GM19240 (cell line): ENCODE measurements around the gene BMPR2.
"Not testable (repeated sequence)": the region's sequence is repeated elsewhere in the genome, so short reads cannot be mapped to it uniquely, and the experiment has no call there.

ENCODE experiments used
- DNase-seq: peaks from one replicate; pipeline ENCODE4 v3.0.0; 2011; ENCODE audit warnings: low spot score; ENCODE audit not compliant: insufficient read length

BMPR2 gene

DNA sequence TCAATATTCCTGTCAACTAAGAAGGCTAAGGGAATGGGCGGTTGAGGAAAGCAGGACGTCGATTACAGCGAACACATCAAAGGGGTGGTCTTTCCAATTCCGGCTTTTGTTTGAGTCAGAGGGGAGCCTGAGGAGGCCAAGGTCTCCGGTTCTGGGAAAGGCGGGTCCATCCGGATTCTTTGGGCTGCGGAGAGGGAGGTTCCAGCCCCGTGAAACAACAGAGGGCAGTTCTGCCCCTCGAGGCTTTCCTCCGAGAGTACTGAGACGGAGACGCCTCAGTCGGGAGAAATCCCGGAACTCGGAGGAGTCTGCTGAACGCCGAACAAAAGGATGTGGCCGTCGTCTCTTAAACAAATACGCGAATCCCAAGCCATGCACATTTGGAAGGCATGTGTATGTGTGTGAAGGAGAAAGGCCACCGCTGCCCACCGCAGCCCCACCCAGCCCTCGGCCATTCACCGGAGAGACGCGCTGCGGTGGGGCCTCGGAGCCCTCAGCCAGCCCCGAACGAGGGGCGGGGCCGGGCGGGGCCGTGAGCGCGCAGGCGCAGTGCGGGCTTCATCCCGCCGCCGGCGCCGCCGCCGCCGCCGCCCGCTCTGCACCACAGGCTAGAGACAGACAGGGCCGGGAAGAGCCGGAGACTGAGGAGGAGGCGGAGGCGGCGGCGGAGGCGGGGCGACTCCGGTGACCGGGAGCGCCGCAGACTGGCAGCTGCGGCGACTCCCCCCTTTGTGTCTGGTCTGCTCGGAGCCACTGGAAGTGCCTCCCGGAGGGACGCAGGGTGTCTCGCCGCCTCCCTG lies at the start of gene BMPR2:
TSS of gene BMPR2 (plus strand) at position 719 of the 800 bp plus-strand sequence. CDS start 1,148 bp downstream, outside the sequence.
- DNase-seq, result peak; percentile 38

DNA sequence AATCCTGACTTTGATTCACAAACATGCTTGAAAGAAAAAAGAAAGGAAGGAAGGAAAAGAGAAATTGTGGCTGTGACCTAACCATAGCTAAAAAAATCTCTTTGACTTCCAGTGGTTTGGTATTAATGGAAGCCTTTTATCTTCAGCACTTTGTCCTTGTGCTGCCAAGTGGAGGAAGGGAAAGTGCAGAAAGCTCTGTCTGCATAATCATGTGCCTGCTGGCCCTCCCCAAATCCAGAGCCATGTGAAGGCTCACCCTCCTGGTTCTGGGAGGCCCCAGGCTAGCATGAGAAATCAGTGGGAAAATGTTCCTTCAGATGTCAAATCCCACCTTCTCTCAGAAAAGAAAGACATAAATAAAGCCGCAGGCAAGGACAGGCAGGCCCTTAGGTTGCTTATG lies 48.3 kb upstream of the BMPR2 start:
- DNase-seq, result no peak

DNA sequence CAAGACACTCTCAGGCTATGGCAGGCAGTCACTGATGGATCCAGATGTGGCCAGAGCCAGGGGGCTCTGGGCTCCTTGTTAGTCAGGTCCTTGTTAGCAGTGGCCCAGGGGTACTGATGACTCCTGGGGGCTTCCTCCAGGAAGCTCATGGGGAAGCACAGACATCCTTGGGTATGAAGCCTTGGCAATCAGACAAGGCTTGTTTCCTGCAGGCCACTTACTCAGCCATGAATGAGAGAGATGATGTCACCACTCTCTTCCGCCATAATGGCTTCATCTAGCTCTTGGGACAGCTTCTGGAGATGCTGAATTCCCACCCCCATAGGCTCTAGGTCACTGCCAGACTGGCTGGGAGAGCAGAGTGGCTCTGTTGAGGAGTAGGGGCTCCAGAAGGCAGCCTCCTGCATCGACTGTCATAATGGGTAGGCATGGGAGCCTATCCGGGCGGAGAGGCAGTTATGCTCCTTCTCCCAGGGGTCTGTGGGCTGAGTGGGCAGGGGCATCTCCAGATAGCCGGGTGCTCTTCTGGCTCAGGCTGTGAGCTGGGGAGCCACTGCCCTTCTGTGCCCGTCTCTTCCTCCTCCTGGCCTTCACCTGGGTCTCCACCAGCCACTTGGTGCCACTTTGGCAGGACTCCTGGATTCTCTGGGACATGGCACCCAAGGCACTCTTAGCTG lies 40.2 kb upstream of the BMPR2 start:
- no peak for DNase-seq

- DNase-seq, result no peak
Observed at GRCh38 chr2:202337151-202337550, 39.0 kb upstream of the BMPR2 start.

DNA sequence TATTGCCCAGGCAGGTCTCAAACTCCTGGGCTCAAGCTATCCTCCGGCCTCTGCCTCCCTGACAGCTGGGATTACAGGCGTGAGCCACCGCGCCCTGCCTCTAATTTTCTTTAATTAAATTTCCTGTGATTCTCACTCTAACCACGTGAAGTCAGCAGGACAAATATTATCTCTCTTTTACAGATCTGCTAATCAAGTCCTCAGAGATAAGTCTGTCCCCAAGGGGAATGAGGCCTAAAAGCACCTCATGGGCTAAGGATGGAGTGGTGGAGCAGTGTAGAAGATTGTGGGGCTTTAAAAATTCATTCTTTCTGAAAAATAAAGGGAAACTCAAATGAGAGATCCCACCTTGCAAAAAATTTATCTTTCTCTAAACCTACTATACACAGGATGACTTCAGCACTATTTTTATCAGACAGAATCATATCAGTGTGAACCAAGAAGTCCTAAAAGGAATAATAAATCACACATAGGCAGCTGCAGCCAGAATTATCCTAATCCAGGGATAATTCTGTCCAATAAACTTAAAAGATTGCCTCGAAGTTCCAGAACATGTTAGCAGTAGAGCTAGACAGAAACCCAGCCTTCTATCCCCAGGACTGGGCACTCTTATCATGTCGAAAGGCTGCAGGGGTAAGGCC lies 38.3 kb upstream of the BMPR2 start:
- no peak for DNase-seq

DNA sequence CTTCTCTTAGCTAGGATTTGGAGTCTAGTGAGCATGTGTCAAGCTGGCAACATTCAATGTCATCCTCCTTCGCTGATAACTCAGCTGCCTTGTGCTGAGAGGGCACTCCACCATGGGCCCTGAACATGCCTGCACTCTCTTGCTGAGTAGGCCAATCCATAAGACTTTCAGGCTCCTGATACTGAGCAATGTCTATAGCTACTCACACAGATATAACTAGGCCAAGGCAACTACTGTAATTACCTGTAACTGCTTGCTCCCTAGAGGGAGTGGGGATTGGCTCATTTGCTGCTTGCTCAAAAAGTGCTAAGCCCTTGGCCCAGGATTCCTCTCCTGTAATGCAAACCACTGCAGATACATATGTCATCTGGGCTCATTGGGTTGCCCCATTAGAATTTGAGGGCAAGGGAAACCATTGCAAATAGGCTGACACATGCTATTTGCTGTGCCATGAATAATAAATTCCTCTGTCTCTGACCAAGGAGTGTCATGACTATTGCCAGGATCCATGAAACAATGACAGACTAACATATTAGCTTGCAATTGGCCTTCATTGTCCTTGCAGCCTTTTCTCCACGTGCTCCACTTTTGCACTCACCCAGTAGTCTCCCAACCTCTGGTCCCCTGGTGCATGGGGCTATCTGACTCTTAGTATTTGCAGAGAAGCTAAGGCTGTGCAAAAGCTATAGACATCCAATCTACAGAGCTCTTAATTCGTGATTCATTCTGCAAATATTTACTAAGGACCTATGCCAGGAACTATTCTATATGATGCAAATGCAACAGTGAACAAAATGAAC lies 36.9 kb upstream of the BMPR2 start:
- DNase-seq, result no peak

DNA sequence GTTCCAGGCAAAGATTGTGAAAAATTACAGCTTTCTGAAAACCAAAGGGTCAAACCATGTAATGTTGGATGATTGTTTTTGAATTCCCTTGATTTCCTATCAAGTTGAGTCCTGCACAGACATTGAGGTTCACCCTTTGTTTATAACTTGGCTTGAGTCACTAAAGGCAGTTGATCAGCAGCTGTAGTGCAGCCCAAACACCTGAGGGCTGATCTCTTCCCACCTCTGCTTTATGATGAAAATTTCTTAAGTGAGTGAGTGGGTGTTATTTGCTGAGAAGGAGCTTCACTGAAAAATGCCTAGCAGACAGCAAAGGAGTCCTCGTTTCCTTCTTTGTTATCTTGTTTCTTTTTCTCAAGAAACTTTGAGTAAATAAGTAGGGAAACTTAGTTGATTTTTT lies 31.9 kb upstream of the BMPR2 start:
- no peak for DNase-seq

GRCh38 chr2:202346180-202346579 lies 29.9 kb upstream of the BMPR2 start:
- no peak for DNase-seq

DNA sequence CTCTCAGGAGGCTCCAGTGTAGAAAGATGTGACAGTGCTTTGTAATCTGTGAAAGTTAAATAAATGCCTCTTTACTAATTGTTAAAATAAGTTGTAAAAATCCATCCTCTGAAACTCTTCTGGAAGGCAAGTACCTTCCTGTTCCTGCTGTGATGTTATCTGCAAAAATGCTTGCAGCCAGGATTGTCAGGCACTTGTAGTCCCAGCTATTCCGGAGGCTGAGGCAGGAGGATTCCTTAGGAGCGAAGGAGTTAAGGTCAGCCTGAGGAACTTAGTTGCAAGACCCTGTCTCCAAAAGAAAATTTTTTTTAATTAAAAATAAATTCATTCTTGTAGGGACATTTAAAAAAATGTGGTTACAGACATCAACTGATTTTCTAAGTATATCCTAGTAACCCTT lies 22.7 kb upstream of the BMPR2 start:
- DNase-seq, result no peak

DNA sequence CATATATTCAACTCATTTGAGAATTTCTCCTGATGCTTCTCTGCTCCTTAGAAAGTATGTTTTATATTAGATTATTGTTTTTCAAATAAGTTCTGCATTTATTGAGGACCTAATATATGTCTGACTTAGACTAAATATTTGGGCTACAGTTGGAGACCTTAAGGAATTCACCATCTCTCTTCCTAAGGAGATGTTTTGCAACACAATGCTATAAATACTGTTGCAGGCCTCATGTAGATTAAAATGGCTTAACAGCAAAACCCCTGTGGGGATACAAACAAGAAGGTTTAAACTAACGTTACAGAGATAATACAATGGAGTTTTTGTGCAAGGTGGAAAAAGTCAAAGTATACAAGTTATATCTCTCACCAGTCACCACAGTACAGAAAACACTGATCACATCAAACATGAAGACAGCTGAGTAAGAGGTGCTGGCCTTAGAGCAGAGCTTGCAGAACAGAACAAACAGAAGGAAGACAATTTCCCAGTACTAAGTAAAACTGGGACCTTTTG lies 20.1 kb upstream of the BMPR2 start:
- DNase-seq, result no peak

DNA sequence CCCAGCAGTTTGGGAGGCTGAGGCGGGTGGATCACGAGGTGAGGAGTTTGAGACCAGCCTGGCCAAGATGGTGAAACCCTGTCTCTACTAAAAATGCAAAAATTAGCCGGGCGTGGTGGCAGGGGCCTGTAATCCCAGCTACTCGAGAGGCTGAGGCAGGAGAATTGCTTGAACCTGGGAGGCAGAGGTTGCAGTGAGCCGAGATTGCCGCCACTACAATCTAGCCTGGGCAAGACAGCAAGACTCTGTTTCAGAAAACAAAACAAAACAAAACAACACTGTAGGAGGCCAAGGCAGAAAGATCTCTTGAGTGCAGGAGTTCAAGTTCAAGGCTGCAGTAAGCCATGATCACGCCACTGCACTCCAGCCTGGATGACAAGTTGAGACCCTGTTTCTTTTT lies 17.2 kb upstream of the BMPR2 start:
- DNase-seq, result not testable (repeated sequence)

GRCh38 chr2:202360646-202361045 lies 15.5 kb upstream of the BMPR2 start:
- no peak for DNase-seq

DNA sequence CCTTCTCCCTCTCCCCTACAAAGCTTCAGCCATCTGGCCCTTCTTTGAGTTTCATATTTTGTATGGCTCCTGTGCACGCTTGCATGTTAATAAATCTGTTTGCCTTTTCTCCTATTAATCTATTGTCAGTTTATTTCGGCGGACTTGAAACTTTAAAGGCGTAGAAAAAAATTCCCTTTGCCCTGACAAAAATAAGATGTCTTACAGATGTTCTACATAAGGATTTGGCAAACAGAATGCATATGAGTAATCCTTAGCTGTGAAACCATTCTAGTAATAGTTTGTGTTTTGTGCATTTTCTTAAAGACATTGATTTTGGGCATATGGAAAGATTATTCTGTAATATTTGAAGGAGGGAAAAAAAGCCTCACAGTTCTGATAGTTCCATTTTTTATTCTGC lies 15.0 kb upstream of the BMPR2 start:
- DNase-seq, result no peak

DNA sequence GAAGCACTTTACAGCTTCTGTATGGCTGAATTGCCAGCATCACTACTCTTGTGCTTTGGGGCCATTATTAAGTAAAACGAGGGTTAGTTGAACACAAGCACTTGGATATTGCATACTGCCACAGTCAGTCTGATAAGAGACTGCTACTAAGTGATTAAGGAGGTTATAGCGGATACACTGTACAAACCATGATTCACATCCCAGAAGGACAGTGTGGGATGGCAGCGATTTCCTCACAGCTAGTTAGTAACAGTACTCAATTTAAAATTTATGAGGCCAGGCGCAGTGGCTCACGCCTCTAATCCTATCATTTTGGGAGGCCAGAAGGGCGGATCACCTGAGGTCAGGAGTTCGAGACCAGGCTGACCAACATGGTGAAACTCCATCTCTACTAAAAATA lies 2.6 kb upstream of the BMPR2 start:
- no peak for DNase-seq

DNA sequence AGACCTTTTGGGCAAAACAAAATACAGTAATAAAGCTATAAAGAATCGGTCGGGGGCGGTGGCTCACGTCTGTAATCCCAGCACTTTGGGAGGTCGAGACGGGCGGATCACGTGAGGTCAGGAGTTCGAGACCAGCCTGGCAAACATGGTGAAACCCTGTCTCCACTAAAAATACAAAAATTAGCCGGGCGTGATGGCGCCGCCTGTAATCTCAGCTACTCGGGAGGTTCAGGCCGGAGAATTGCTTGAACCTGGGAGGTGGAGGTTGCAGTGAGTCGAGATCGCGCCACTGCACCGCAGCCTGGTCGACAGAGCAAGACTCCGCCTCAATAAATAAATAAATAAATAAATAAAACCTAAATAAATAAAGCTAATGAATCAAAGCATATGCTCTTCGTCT lies 1.7 kb upstream of the BMPR2 start:
- DNase-seq, result not testable (repeated sequence)

DNA sequence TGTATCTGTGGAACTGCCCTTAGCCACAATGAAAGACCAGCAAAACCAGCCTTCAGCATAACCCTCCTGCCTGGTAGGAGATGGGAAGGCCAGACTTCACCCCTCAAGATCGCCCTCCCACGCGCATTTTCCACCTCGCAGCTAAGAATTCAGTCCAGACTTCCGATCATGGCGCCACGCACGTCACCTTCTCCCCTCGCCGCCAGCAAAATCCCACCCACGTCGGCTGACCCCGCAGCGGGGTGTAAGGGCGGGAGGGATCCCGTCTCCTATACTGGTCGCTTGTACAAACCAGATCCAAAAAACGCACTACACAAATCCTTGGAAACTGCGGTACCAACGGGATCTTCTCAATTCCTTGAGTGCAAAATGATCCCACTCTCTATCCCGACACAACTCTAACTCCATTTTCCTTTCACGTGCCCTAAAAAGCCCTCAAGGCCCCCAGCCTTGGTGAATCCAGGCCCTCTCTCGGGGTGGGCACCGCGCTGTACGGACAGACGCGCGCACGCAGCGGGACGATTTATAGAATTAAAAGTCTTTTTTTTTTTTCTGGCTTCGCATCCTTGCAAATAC lies 1.0 kb upstream of the BMPR2 start:
- no peak for DNase-seq

- DNase-seq, result no peak
Observed at GRCh38 chr2:202376460-202377206, 506 bp downstream of the BMPR2 start.

- no peak for DNase-seq
Observed at GRCh38 chr2:202377207-202377761, 1.2 kb downstream of the BMPR2 start.

GRCh38 chr2:202378001-202378400 lies 1.9 kb downstream of the BMPR2 start:
- no peak for DNase-seq
